CD14-positive monocyte (primary cell): ENCODE results near the gene GOLIM4. TPM values are rescaled to one million over a fixed set of nuclear protein-coding genes. Genes with fewer than 3 reads are reported as not detected.

Source experiments
- DNase-seq, 3 donors: peaks; one replicate each; pipeline ENCODE4 v3.0.0-alpha.2; 2011 to 2022
- H2AFZ ChIP-seq: 2 replicates; pipeline ENCODE4 v1.6.0; 2012; ENCODE audit warnings: mild to moderate bottlenecking, low read depth, low read length, inconsistent platforms; ENCODE audit not compliant: insufficient read depth, poor library complexity, severe bottlenecking
- H3K27ac ChIP-seq, 2 donors: 1 replicate in 1 of 2; 2 replicates in 1 of 2; pipeline ENCODE4 v1.5.1; 2012 to 2013; ENCODE audit warnings: low read length in 2 of 2, control low read depth in 1 of 2, inconsistent platforms in 1 of 2, low read depth in 1 of 2, mild to moderate bottlenecking in 1 of 2
- H3K27me3 ChIP-seq, 2 donors: one replicate each; pipeline versions ENCODE4 v1.6.0 to v1.6.1; 2011 to 2013; ENCODE audit warnings: low read length in 2 of 2; ENCODE audit not compliant: control insufficient read depth in 2 of 2, insufficient read depth in 2 of 2
- H3K36me3 ChIP-seq, 2 donors: replicated peaks in 1 of 2; 1 replicate in 1 of 2; 2 replicates in 1 of 2; pipeline versions ENCODE4 v1.5.1 to v1.6.1; 2012 to 2013; ENCODE audit warnings: low read length in 2 of 2, control low read depth in 1 of 2, inconsistent platforms in 1 of 2, mild to moderate bottlenecking in 1 of 2; ENCODE audit not compliant: insufficient read depth in 2 of 2, control insufficient read depth in 1 of 2
- H3K4me1 ChIP-seq, 2 donors: 1 replicate in 1 of 2; 2 replicates in 1 of 2; pipeline versions ENCODE4 v1.5.1 to v1.6.1; 2012 to 2013; ENCODE audit warnings: low read length in 2 of 2, control low read depth in 1 of 2, inconsistent platforms in 1 of 2, mild to moderate bottlenecking in 1 of 2, moderate library complexity in 1 of 2; ENCODE audit not compliant: insufficient read depth in 2 of 2, control insufficient read depth in 1 of 2
- H3K4me2 ChIP-seq: replicated peaks from 2 replicates; pipeline ENCODE3; 2012; ENCODE audit warnings: low read length, moderate library complexity, mild to moderate bottlenecking; ENCODE audit not compliant: poor library complexity, severe bottlenecking; ENCODE audit errors: extremely low read depth
- H3K4me3 ChIP-seq, 3 experiments: fragments of 200-600 bp in 1 of 3; sonication (generic) in 1 of 3; replicated peaks in 1 of 3; 1 replicate in 2 of 3; 2 replicates in 1 of 3; pipeline ENCODE4 v1.5.1; 2011 to 2013; ENCODE audit warnings: low read length in 3 of 3, mild to moderate bottlenecking in 3 of 3, control low read depth in 2 of 3, low read depth in 2 of 3, inconsistent platforms in 1 of 3, moderate library complexity in 1 of 3
- H3K79me2 ChIP-seq: 2 replicates; pipeline ENCODE4 v1.6.0; 2012; ENCODE audit warnings: mild to moderate bottlenecking, control low read depth, inconsistent platforms, low read length, moderate library complexity; ENCODE audit not compliant: insufficient read depth
- H3K9ac ChIP-seq: 2 replicates; pipeline ENCODE4 v1.6.0; 2017; ENCODE audit warnings: low read length, mild to moderate bottlenecking; ENCODE audit not compliant: insufficient read depth, poor library complexity, severe bottlenecking
- H3K9me3 ChIP-seq, 2 donors: replicated peaks in 1 of 2; 1 replicate in 1 of 2; 2 replicates in 1 of 2; pipeline versions ENCODE4 v1.5.1 to v1.6.1; 2012 to 2013; ENCODE audit warnings: low read length in 2 of 2, control low read depth in 1 of 2; ENCODE audit not compliant: control insufficient read depth in 1 of 2, insufficient read depth in 1 of 2
- H4K20me1 ChIP-seq: 2 replicates; pipeline ENCODE4 v1.6.0; 2012; ENCODE audit warnings: mild to moderate bottlenecking, low read length, control low read depth, moderate library complexity; ENCODE audit not compliant: insufficient read depth
- H3K27ac Mint-ChIP-seq, 7 donors: one replicate each; pipeline ENCODE4 v1.8.0; 2020; ENCODE audit warnings: mild to moderate bottlenecking in 7 of 7, mixed read lengths in 7 of 7, moderate library complexity in 6 of 7, inconsistent platforms in 2 of 7
- H3K27me3 Mint-ChIP-seq, 3 donors: one replicate each; pipeline ENCODE4 v1.8.0; 2021 to 2022; ENCODE audit warnings: low read depth in 3 of 3, mild to moderate bottlenecking in 3 of 3, mixed read lengths in 3 of 3, moderate library complexity in 3 of 3, inconsistent platforms in 1 of 3
- H3K36me3 Mint-ChIP-seq, 2 donors: one replicate each; pipeline ENCODE4 v1.8.0; 2020; ENCODE audit warnings: mixed read lengths in 2 of 2, inconsistent platforms in 1 of 2, mild to moderate bottlenecking in 1 of 2
- H3K4me1 Mint-ChIP-seq: one replicate; pipeline ENCODE4 v1.8.0; 2020; ENCODE audit warnings: mild to moderate bottlenecking, mixed read lengths
- H3K4me3 Mint-ChIP-seq, 2 donors: one replicate each; pipeline ENCODE4 v1.8.0; 2020; ENCODE audit warnings: mild to moderate bottlenecking in 2 of 2, mixed read lengths in 2 of 2, moderate library complexity in 1 of 2
- H3K9me3 Mint-ChIP-seq, 7 donors: one replicate each; pipeline ENCODE4 v1.8.0; 2020 to 2022; ENCODE audit warnings: mixed read lengths in 7 of 7, mild to moderate bottlenecking in 6 of 7, moderate library complexity in 6 of 7, inconsistent platforms in 2 of 7
- CTCF ChIP-seq: fragments of 200-600 bp; IDR thresholded peaks from one replicate; pipeline ENCODE4 v1.8.0; 2022; ENCODE audit warnings: antibody characterized with exemption, mild to moderate bottlenecking
- WGBS: methylation state at CpG from one replicate; pipeline ENCODE4 v1.1.5; 2013; ENCODE audit warnings: missing lambda C conversion rate; ENCODE audit not compliant: insufficient coverage; 5-methylcytosine and 5-hydroxymethylcytosine counted together
- intact Hi-C, 2 donors: fragments of 100-400 bp; cut with micrococcal nuclease; formaldehyde crosslinking; loops; one replicate each; pipeline versions ENCODE4 v1.15.0 to v1.15.1; 2023
- polyA plus RNA-seq, 3 donors: library from polyadenylated mRNA; depleted of rRNA in 1 of 3; unstranded in 2 of 3; stranded (reverse) in 1 of 3; fragments of 300-500 nt in 2 of 3; fragments of >200 nt in 1 of 3; fragmentation: Illumina TruSeq in 2 of 3; gene quantifications; 1 replicate in 2 of 3; 2 replicates in 1 of 3; pipeline ENCODE4 v1.2.3, GENCODE V29; 2012 to 2021

Gene GOLIM4
- polyA plus RNA-seq, 3 donors: 3.5 to 6.4 (median 5.8) TPM

DNA sequence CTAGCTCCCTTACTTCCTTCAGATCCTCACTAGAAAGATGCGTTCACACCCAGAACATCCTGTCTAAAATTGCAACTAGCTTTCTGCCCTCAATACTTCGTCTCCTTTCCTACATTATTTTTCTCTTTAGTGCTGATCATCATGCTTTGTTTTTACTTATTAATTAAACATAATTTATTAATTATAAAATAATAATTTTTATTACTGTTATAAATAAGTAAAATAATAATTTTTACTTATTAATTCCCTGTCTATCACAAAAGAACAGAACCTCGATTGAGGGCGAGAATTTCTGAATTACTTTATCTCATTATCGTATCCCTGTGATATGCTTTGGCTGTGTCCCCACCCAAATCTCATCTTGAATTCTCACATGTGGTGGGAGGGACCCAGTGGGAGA, 41.3 kb downstream of the GOLIM4 start:
- Histone ChIP-seq H3K9ac (no peak overlapping the region), H3K36me3 (no peaks in the 10 kb centered on the region), H3K79me2 (peaks cover 4% of the 10 kb centered on the region), H3K27me3 (no peaks in the 10 kb centered on the region), H3K9me3 (peaks cover 7 to 21% of the 10 kb centered on the region in 2 donors), H4K20me1 (no peaks in the 10 kb centered on the region), H3K4me2 (no peak overlapping the region), H3K4me1 (no peaks in the 10 kb centered on the region), H2AFZ (no peak overlapping the region), H3K4me3 (no peak overlapping the region), H3K27ac (no peak overlapping the region)
- Mint-ChIP-seq H3K4me3 (no peak overlapping the region), H3K27ac (peak overlapping the region in 1 of 7 donors; percentile 33), H3K9me3 (peaks cover 9 to 25% (median 20%) of the 10 kb centered on the region in 7 donors), H3K36me3 (peaks cover 6 to 15% of the 10 kb centered on the region in 2 donors), H3K27me3 (peaks cover 0 to 3% (median 0%) of the 10 kb centered on the region in 3 donors), H3K4me1 (peaks cover 6% of the 10 kb centered on the region)
- WGBS: 100% methylated on average over 1 of the region's 5 CpGs
- no peak for DNase-seq
- intact Hi-C loops: no loop called here
- TF ChIP-seq CTCF: no peak

GRCh38 chr3:168053115-168053514, 42.6 kb downstream of the GOLIM4 start:
- WGBS: 89% methylated on average over 1 of the region's 2 CpGs
- Histone ChIP-seq H3K4me2 (no peak overlapping the region), H2AFZ (no peak overlapping the region), H3K27me3 (no peaks in the 10 kb centered on the region), H3K27ac (no peak overlapping the region), H3K9me3 (peaks cover 7 to 21% of the 10 kb centered on the region in 2 donors), H3K4me1 (no peaks in the 10 kb centered on the region), H3K36me3 (no peaks in the 10 kb centered on the region), H3K9ac (no peak overlapping the region), H3K79me2 (peaks cover 4% of the 10 kb centered on the region), H4K20me1 (no peaks in the 10 kb centered on the region), H3K4me3 (no peak overlapping the region)
- TF ChIP-seq CTCF: no peak
- intact Hi-C loops: no loop called here
- Mint-ChIP-seq H3K9me3 (peaks cover 9 to 25% (median 20%) of the 10 kb centered on the region in 7 donors), H3K27me3 (peaks cover 0 to 3% (median 0%) of the 10 kb centered on the region in 3 donors), H3K36me3 (peaks cover 6 to 15% of the 10 kb centered on the region in 2 donors), H3K4me1 (peaks cover 12% of the 10 kb centered on the region), H3K4me3 (no peak overlapping the region), H3K27ac (no peak overlapping the region)
- no peak for DNase-seq
